ENCODE measurements around the gene SIRT5.

DNA sequence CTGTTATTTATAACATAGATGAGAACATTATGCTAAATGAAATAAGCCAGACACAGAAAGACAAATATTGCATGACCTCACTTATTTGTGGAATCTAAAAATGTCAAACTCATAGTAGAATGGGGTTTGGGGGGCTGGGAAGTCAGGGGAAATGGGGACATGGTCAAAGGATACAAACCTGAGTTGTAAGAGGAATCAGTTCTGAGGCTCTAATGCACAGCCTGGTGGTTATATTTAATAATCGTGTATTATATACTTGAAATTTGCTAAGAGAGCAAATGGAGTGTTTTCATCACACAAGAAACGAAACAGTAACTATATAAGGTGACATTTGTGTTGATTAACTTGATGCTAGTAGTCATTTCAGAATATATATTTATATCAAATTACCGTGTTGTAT is 46.2 kb upstream of the SIRT5 start:
- TF ChIP-seq POLR2A (IDR thresholded peaks at IDR 0.05) (no peak), CTCF (IDR thresholded peaks at IDR 0.05) (peak in 2 of 4 donors; percentile 9)
